Stimulated activated naive CD8-positive, alpha-beta T cell treated with anti-CD3 and anti-CD28 coated beads, Interleukin-15, amount 100 ng/mL, for 72 hours (primary cell): Measurements from ENCODE around the gene PCBD2.

Experiments used
- ATAC-seq: fragments of 150-1000 bp; cut with Tn5 transposase; 2 replicates; pipeline ENCODE4 v1.10.0; 2021; ENCODE audit warnings: mild to moderate bottlenecking, moderate library complexity
- DNase-seq, 2 donors: peaks; one replicate each; pipeline ENCODE4 v3.0.0; 2021 to 2022
- H3K27ac Mint-ChIP-seq, 2 donors: one replicate each; pipeline ENCODE4 v1.8.0; 2022; ENCODE audit warnings: mild to moderate bottlenecking in 2 of 2, mixed read lengths in 2 of 2, moderate library complexity in 2 of 2
- H3K27me3 Mint-ChIP-seq: one replicate; pipeline ENCODE4 v1.8.0; 2022; ENCODE audit warnings: mixed read lengths
- H3K4me1 Mint-ChIP-seq: one replicate; pipeline ENCODE4 v1.8.0; 2022; ENCODE audit warnings: mild to moderate bottlenecking, mixed read lengths
- H3K4me3 Mint-ChIP-seq, 2 donors: one replicate each; pipeline ENCODE4 v1.8.0; 2022; ENCODE audit warnings: mild to moderate bottlenecking in 2 of 2, mixed read lengths in 2 of 2, moderate library complexity in 1 of 2
- H3K9me3 Mint-ChIP-seq, 2 donors: one replicate each; pipeline ENCODE4 v1.8.0; 2022; ENCODE audit warnings: mixed read lengths in 2 of 2

PCBD2 gene

GRCh38 chr5:134934202-134934601 lies 29.3 kb downstream of the PCBD2 start:
- Mint-ChIP-seq H3K4me3 (no peak overlapping the region), H3K4me1 (no peaks in the 10 kb centered on the region), H3K27me3 (no peaks in the 10 kb centered on the region), H3K9me3 (no peaks in the 10 kb centered on the region), H3K27ac (no peak overlapping the region)
- ATAC-seq (no peak), DNase-seq (no peak)

GRCh38 chr5:134935711-134936602 lies 31.0 kb downstream of the PCBD2 start:
- Mint-ChIP-seq H3K27ac (no peak overlapping the region), H3K27me3 (no peaks in the 10 kb centered on the region), H3K4me1 (no peaks in the 10 kb centered on the region), H3K9me3 (no peaks in the 10 kb centered on the region), H3K4me3 (no peak overlapping the region)
- ATAC-seq (no peak), DNase-seq (no peak)

DNA sequence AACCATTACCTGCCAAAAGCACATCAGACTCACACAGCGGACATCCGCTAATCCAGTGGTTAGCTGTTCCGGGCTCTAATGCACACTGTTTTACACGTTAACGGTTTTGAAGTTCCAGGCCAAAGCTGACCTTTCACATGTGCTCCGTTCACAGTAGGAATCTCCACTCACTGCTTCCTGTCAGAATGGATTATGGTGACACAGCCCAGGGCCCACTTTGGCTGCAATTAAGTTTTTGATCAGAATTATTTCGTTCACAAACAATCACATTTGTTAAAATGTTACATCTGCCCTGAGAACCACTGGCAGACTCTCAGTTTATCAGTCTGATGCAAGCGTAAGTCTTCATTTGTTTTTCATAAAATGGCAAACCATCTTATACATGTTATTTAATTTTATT lies 32.6 kb downstream of the PCBD2 start:
- H3K4me3 Mint-ChIP-seq, result no peak overlapping the region
- no peaks in the 10 kb centered on the region for H3K9me3 Mint-ChIP-seq
- H3K27ac Mint-ChIP-seq, result no peak overlapping the region
- ATAC-seq (no peak), DNase-seq (no peak)
- H3K27me3 Mint-ChIP-seq, result no peaks in the 10 kb centered on the region
- no peaks in the 10 kb centered on the region for H3K4me1 Mint-ChIP-seq

GRCh38 chr5:134938030-134938429 lies 33.1 kb downstream of the PCBD2 start:
- DNase-seq (no peak), ATAC-seq (no peak)
- no peaks in the 10 kb centered on the region for H3K9me3 Mint-ChIP-seq
- H3K27ac Mint-ChIP-seq, result no peak overlapping the region
- H3K27me3 Mint-ChIP-seq, result no peaks in the 10 kb centered on the region
- no peak overlapping the region for H3K4me3 Mint-ChIP-seq
- no peaks in the 10 kb centered on the region for H3K4me1 Mint-ChIP-seq

GRCh38 chr5:134939500-134939899 lies 34.6 kb downstream of the PCBD2 start:
- ATAC-seq (no peak), DNase-seq (no peak)
- Mint-ChIP-seq H3K27ac (no peak overlapping the region), H3K27me3 (no peaks in the 10 kb centered on the region), H3K4me1 (no peaks in the 10 kb centered on the region), H3K9me3 (no peaks in the 10 kb centered on the region), H3K4me3 (no peak overlapping the region)

GRCh38 chr5:134943547-134943946 lies 38.6 kb downstream of the PCBD2 start:
- H3K27me3 Mint-ChIP-seq, result no peaks in the 10 kb centered on the region
- no peak overlapping the region for H3K27ac Mint-ChIP-seq
- H3K4me3 Mint-ChIP-seq, result no peak overlapping the region
- no peak for DNase-seq
- no peaks in the 10 kb centered on the region for H3K9me3 Mint-ChIP-seq
- no peaks in the 10 kb centered on the region for H3K4me1 Mint-ChIP-seq
- ATAC-seq, result no peak

GRCh38 chr5:134944630-134945029 lies 39.7 kb downstream of the PCBD2 start:
- Mint-ChIP-seq H3K4me1 (no peaks in the 10 kb centered on the region), H3K27me3 (no peaks in the 10 kb centered on the region), H3K4me3 (no peak overlapping the region), H3K9me3 (no peaks in the 10 kb centered on the region), H3K27ac (no peak overlapping the region)
- DNase-seq (no peak), ATAC-seq (no peak)

DNA sequence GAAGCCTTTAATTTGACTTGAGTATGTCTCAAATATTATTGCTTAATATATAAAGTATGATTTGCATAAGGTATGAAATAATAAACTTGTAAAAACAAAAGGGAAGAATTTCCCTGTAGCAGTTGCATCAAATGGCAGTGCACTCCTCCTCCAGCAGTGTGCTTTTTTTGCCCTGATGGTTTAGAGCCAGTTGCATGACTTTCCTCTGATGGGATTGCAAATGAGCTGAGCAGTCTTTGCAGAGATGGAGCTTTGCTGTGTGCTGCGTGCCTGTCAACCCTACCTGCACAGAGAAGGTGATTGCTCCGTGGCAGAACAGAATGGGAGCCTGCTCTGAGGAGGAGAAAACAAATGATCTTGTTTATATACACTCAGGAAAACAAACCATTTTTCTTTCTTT lies 40.1 kb downstream of the PCBD2 start:
- no peak overlapping the region for H3K27ac Mint-ChIP-seq
- no peaks in the 10 kb centered on the region for H3K9me3 Mint-ChIP-seq
- H3K4me3 Mint-ChIP-seq, result no peak overlapping the region
- DNase-seq, result no peak
- no peak for ATAC-seq
- H3K4me1 Mint-ChIP-seq, result no peaks in the 10 kb centered on the region
- H3K27me3 Mint-ChIP-seq, result no peaks in the 10 kb centered on the region

- H3K4me1 Mint-ChIP-seq, result no peaks in the 10 kb centered on the region
- no peak overlapping the region for H3K27ac Mint-ChIP-seq
- ATAC-seq, result no peak
- H3K4me3 Mint-ChIP-seq, result no peak overlapping the region
- no peaks in the 10 kb centered on the region for H3K27me3 Mint-ChIP-seq
- DNase-seq, result no peak
- no peaks in the 10 kb centered on the region for H3K9me3 Mint-ChIP-seq
Measured at GRCh38 chr5:134948911-134949310, 44.0 kb downstream of the PCBD2 start.

GRCh38 chr5:134949316-134949715 lies 44.4 kb downstream of the PCBD2 start:
- Mint-ChIP-seq H3K27me3 (no peaks in the 10 kb centered on the region), H3K4me1 (no peaks in the 10 kb centered on the region)

DNA sequence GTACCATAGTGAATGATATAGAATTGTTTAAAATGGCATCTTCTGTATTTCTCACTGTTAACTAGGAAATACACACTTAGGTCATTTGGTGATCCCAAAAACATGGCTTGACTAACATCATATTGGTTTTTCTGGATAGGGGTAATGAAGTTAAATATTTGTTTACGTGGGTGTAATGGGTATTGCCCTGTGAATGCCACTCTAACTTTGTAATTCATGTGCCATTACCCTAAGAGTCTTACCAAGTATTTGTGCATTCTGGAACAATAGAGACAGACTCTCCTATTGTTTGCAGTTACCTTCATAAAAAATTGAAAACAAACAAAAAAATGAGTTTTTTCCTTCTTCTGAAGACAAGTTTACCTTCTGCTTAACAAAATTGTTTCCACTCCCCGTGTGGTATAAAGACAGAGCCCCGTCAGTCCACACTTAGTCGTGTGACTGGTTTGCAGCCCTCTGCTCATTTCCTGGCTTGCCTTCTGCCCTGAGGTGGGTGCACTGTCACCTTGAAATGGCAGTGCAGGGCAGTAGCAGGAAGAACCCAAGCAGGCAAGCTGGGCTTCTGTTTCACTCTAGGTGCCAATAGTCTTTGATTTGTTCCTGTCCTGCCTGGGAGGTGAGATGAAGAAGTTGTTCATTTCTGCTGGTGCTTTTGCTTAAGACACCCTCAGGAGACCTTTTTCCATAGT lies 53.1 kb downstream of the PCBD2 start:
- ATAC-seq (no peak), DNase-seq (no peak)
- peaks cover 7 to 14% of the 10 kb centered on the region in 2 donors for H3K9me3 Mint-ChIP-seq
- H3K4me1 Mint-ChIP-seq, result peaks cover 11% of the 10 kb centered on the region
- H3K4me3 Mint-ChIP-seq, result no peak overlapping the region
- H3K27me3 Mint-ChIP-seq, result no peaks in the 10 kb centered on the region
- H3K27ac Mint-ChIP-seq, result no peak overlapping the region

More at GRCh38 chr5:134949316-134949715, 44.4 kb downstream of the PCBD2 start:
- Mint-ChIP-seq H3K27ac (no peak overlapping the region), H3K4me3 (no peak overlapping the region), H3K9me3 (peaks cover 0 to 4% of the 10 kb centered on the region in 2 donors)
- no peak for ATAC-seq
- no peak for DNase-seq

DNA sequence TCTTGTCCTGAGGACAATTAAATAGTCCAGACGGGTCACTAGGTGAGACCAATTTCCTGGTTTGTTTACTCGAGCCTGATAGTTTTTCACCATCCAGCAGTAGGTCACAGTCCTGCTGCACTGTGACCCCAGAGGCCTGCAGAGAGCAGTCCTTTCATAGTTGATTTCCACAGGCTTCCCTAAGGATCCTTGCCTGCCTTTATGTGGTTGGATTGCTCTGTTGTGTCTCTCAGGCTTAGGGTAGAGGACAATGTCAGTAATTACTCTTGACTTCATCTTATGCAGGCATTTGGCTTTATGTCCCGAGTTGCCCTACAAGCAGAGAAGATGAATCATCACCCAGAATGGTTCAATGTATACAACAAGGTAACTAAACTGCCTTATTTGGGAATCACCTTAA lies 53.8 kb downstream of the PCBD2 start:
- Mint-ChIP-seq H3K27me3 (no peaks in the 10 kb centered on the region), H3K4me3 (no peak overlapping the region), H3K4me1 (peaks cover 14% of the 10 kb centered on the region), H3K9me3 (peaks cover 7 to 14% of the 10 kb centered on the region in 2 donors), H3K27ac (no peak overlapping the region)
- DNase-seq, result no peak
- ATAC-seq, result no peak

- ATAC-seq, result no peak
- DNase-seq, result no peak
- no peaks in the 10 kb centered on the region for H3K27me3 Mint-ChIP-seq
- no peak overlapping the region for H3K4me3 Mint-ChIP-seq
- H3K9me3 Mint-ChIP-seq, result no peaks in the 10 kb centered on the region
- H3K27ac Mint-ChIP-seq, result no peak overlapping the region
- peaks cover 36% of the 10 kb centered on the region for H3K4me1 Mint-ChIP-seq
Measured at GRCh38 chr5:134963098-134963497, 58.2 kb downstream of the PCBD2 start.

DNA sequence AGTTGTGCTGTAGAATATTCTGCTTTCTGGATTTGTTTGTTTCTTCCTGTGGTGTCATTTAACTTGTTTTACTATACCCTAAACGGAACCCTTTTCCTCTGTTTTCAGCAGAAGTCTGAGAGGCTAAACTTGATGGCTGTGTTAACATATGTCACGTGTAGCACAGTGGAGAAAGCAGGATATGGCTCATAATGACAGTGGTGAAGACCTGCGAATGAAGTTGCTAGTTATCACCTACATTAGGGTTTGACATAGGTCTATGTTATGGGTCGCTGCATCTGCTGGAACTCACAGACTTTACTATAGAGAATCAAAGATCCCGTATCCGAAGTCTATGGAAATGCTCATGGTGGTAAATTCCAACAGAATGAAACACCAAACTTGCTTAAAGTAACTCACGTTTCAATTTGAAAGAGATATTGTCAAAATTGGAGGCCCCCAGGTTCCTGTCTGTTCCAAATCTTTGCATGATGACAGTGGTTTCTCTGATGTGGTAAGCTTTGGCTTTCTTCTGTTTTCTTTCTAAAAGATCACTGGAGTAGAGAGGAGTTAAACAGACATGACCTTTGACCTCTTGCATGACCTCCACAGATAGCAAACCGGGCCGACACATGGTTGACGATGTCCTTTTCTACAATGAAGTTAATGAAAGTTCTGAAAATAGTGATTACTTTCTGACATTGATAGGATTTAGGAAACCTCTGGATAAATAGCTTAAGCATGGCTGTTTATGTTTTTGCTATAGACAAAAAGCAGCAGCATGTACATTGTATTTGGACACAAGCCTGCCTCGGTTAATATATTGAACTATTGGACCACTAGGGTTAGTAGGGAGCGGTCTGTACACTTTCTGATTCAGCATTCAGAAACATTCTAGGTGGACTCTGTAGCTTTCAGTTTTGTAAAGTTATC lies 59.7 kb downstream of the PCBD2 start:
- DNase-seq (peak; percentile 19 to 29), ATAC-seq (peak; percentile 95)
- peak overlapping the region; percentile 54 to 57 for H3K4me3 Mint-ChIP-seq
- peaks cover 27% of the 10 kb centered on the region for H3K4me1 Mint-ChIP-seq
- peak overlapping the region; percentile 6 to 48 for H3K27ac Mint-ChIP-seq
- H3K27me3 Mint-ChIP-seq, result no peaks in the 10 kb centered on the region
- no peaks in the 10 kb centered on the region for H3K9me3 Mint-ChIP-seq

GRCh38 chr5:134965271-134965825 lies 60.4 kb downstream of the PCBD2 start:
- ATAC-seq (peak; percentile 64), DNase-seq (peak in 1 of 2 donors; percentile 11)
- H3K9me3 Mint-ChIP-seq, result no peaks in the 10 kb centered on the region
- no peaks in the 10 kb centered on the region for H3K27me3 Mint-ChIP-seq
- H3K4me3 Mint-ChIP-seq, result peak overlapping the region; percentile 38 to 42
- peak overlapping the region; percentile 71 to 80 for H3K27ac Mint-ChIP-seq
- H3K4me1 Mint-ChIP-seq, result peaks cover 27% of the 10 kb centered on the region
